Right atrium auricular region (tissue), 2 donors: ENCODE data around the gene MAGEB17. TPM values are rescaled to one million over a fixed set of nuclear protein-coding genes. Genes with fewer than 3 reads are reported as not detected.

Experiments
- DNase-seq: peaks from one replicate; pipeline ENCODE4 v3.0.0-alpha.2; 2019; ENCODE audit warnings: low spot score
- H3K27ac ChIP-seq, 2 donors: fragments of 200-600 bp; sonication (generic); 1 replicate in 1 of 2; 2 replicates in 1 of 2; pipeline ENCODE4 v1.5.1; 2016 to 2019
- H3K27me3 ChIP-seq, 2 donors: fragments of 200-600 bp; sonication (generic); one replicate each; pipeline versions ENCODE4 v1.5.1 to v1.6.0; 2017 to 2019
- H3K36me3 ChIP-seq: fragments of 200-600 bp; sonication (generic); one replicate; pipeline ENCODE4 v1.5.1; 2016
- H3K4me1 ChIP-seq, 2 donors: fragments of 200-600 bp; sonication (generic); one replicate each; pipeline versions ENCODE4 v1.5.1 to v1.6.0; 2017 to 2019
- H3K4me3 ChIP-seq, 2 donors: fragments of 200-600 bp; sonication (generic); 1 replicate in 1 of 2; 2 replicates in 1 of 2; pipeline ENCODE4 v1.5.1; 2017 to 2019; ENCODE audit warnings: mild to moderate bottlenecking in 1 of 2, moderate library complexity in 1 of 2
- H3K9me3 ChIP-seq, 2 donors: fragments of 200-600 bp; sonication (generic); one replicate each; pipeline ENCODE4 v1.5.1; 2019
- total RNA-seq, 2 donors: library from RNA; depleted of rRNA; stranded (reverse); fragments of >200 nt; gene quantifications; one replicate each; pipeline ENCODE4 v1.1.0, GENCODE V29; 2016
- TF ChIP-seq, protein P1 (sequence below), 2 donors: fragments of 200-600 bp; sonication (generic); IDR thresholded peaks; one replicate each; pipeline ENCODE4 v1.5.1; 2019; ENCODE audit warnings: antibody characterized with exemption in 2 of 2

MAGEB17 gene
- total RNA-seq, 2 donors from 2014 or later = 0.24 TPM; not detected in 1

DNA sequence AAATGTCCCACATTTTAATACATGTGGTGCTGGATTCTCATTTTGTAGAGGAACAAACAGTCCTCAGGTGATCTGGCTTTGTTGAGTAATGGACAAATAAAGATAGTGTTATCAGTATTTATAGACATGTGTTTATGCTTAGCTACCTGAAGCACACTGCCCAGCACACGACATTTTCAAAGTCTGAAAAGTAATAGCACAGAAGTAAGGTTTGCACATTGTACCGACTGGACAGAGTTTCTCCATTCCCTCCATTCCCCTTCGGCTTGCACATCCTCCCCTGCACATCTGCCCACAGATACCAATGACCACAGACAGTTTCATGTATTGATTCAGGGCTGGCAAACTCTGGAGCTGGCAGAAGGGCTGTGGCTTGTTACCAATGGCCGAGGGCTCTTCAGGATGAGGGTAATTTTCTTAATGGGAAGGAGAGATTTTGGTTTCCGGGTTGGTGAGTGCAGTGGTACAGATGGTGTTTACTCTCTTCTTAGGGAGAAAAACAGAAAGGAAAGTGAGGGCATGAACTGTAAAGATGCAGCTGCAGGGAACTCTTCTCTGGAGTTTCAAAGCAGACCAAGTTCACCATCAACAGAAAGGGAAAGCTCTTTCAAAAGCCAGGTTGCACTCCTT is 41.6 kb upstream of the MAGEB17 start:
- H3K9me3 ChIP-seq = no peaks in the 10 kb centered on the region
- H3K27ac ChIP-seq = no peak overlapping the region
- H3K36me3 ChIP-seq = no peaks in the 10 kb centered on the region
- DNase-seq = no peak
- no peak overlapping the region for H3K4me3 ChIP-seq
- TF ChIP-seq, protein P1, sequence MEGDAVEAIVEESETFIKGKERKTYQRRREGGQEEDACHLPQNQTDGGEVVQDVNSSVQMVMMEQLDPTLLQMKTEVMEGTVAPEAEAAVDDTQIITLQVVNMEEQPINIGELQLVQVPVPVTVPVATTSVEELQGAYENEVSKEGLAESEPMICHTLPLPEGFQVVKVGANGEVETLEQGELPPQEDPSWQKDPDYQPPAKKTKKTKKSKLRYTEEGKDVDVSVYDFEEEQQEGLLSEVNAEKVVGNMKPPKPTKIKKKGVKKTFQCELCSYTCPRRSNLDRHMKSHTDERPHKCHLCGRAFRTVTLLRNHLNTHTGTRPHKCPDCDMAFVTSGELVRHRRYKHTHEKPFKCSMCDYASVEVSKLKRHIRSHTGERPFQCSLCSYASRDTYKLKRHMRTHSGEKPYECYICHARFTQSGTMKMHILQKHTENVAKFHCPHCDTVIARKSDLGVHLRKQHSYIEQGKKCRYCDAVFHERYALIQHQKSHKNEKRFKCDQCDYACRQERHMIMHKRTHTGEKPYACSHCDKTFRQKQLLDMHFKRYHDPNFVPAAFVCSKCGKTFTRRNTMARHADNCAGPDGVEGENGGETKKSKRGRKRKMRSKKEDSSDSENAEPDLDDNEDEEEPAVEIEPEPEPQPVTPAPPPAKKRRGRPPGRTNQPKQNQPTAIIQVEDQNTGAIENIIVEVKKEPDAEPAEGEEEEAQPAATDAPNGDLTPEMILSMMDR (IDR thresholded peaks at IDR 0.05) = no peak
- no peaks in the 10 kb centered on the region for H3K4me1 ChIP-seq
- no peaks in the 10 kb centered on the region for H3K27me3 ChIP-seq

DNA sequence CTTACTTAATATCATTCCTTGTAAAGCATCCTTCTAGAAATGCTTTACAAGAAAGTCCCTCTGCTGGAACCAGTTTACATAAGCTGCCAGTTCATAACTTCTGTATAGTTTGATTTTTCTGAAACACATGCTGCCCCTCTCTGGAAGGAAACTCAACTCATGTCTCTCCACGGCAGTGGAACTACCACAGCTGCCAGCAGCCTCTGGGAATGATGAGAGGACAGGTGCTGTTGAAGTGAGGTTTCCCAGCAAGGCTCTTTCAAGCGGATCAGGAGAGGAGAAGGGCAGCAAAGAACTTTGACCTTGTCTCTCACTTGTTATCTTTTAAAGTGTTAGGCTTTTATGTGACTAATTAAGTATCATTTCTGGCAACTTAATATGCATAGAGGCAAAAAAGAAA is 36.6 kb upstream of the MAGEB17 start:
- Histone ChIP-seq H3K4me3 (no peak overlapping the region), H3K27ac (no peak overlapping the region), H3K4me1 (no peaks in the 10 kb centered on the region), H3K36me3 (no peaks in the 10 kb centered on the region), H3K27me3 (no peaks in the 10 kb centered on the region), H3K9me3 (no peaks in the 10 kb centered on the region)
- no peak for DNase-seq
- TF ChIP-seq, protein P1 (IDR thresholded peaks at IDR 0.05) = no peak

DNA sequence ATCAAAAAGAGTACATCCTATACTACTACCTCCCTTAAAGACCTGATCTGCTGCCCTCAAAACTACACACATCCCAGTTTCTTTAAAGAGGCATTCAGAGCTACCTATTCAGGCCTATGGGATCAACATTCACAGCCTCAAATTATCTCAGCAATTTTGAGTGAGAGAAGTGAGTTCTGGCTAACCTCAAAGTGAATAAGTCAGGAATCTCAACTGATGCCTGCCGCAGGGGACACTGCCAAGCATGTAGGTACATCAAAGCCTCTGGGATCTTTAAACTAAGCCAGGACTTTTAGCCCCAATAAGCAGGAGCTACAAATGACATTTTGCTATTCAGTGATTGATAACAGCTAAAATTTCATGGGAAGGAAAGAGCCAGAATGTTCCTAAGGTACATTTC is 32.3 kb upstream of the MAGEB17 start:
- Histone ChIP-seq H3K4me3 (no peak overlapping the region), H3K36me3 (no peaks in the 10 kb centered on the region), H3K27me3 (no peaks in the 10 kb centered on the region), H3K27ac (no peak overlapping the region), H3K4me1 (no peaks in the 10 kb centered on the region), H3K9me3 (no peaks in the 10 kb centered on the region)
- no peak for DNase-seq
- TF ChIP-seq, protein P1 (IDR thresholded peaks at IDR 0.05) = no peak

DNA sequence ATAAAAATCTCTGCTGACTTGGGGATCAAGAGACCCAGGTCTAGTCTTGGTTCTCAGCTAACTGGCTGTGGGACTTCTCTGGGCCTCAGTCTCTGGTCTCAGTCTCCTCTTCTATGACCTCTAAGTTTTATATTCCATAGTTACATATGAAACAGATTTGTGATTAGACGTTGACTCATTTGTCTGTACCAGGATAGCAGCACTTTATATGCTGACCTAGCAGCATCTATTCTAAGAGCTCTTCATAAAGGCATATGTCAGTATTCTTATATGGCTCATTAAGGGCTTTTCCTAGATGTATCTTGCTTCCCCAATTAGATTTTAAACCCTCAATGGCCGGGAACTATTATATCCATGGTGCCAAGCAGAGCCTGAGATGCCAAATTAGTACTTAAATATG is 31.2 kb upstream of the MAGEB17 start:
- no peaks in the 10 kb centered on the region for H3K4me1 ChIP-seq
- no peaks in the 10 kb centered on the region for H3K27me3 ChIP-seq
- H3K36me3 ChIP-seq = no peaks in the 10 kb centered on the region
- no peak overlapping the region for H3K4me3 ChIP-seq
- H3K27ac ChIP-seq = no peak overlapping the region
- DNase-seq = no peak
- H3K9me3 ChIP-seq = no peaks in the 10 kb centered on the region
- TF ChIP-seq, protein P1 (IDR thresholded peaks at IDR 0.05) = no peak

DNA sequence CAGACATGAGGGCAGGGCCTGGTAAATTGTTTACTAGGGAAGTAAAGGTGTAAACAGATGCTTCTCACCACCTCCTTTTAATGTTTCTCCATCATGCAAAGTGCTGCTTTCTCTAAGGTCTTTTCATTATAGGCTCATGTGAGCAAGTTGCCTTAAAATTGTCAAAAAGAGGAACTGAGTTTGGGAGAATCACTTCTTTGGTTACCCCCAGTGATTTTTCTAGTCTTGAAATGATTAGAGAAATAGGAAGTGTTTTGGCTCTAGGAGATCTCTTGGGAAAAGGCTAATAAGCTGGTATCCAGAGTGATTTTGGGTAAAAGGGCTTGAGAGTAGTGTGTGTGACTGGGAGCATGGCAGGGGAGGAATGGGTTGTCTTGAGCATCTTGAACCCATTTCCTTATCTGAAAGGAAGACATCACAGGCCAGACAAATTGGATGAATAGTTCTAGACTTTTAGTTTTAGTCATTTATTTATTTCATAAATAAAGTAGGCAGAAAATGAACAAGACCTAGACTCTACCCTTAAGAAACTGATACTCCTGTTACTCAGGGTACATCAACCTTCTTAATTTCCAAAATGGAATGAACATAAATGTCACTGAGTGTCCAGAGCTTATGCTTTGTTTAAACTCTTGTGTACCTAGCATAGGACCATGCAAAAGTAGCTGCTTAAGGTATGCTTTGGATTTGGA is 29.7 kb upstream of the MAGEB17 start:
- H3K27me3 ChIP-seq = no peaks in the 10 kb centered on the region
- TF ChIP-seq, protein P1 (IDR thresholded peaks at IDR 0.05) = no peak
- no peak for DNase-seq
- H3K9me3 ChIP-seq = no peaks in the 10 kb centered on the region
- H3K36me3 ChIP-seq = no peaks in the 10 kb centered on the region
- no peak overlapping the region for H3K4me3 ChIP-seq
- no peak overlapping the region for H3K27ac ChIP-seq
- H3K4me1 ChIP-seq = no peaks in the 10 kb centered on the region

DNA sequence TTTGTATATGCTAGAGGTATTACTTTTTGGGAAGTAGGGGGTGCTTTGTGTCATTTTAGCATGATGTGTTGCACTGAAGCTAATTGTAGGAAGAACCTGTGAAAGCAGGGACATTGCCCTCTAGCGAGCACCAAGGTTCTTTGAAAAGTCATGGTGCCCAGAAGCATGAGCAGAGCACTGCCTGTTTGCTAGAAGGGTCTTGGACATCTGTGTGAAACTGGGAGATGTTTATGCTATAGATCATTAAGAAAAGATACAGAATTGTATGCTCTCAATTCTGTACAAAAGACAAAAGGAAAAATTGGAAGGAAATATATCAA is 29.2 kb upstream of the MAGEB17 start:
- Histone ChIP-seq H3K9me3 (no peaks in the 10 kb centered on the region), H3K4me1 (no peaks in the 10 kb centered on the region), H3K4me3 (no peak overlapping the region), H3K27ac (no peak overlapping the region), H3K27me3 (no peaks in the 10 kb centered on the region), H3K36me3 (no peaks in the 10 kb centered on the region)
- DNase-seq = no peak
- TF ChIP-seq, protein P1 (IDR thresholded peaks at IDR 0.05) = no peak
